Stimulated activated CD8-positive, alpha-beta memory T cell treated with anti-CD3 and anti-CD28 coated beads, Interleukin-7, amount 100 ng/mL, for 4 hours (primary cell): Measurements from ENCODE around the gene KCNMA1.

Experiments used
- DNase-seq, 2 donors: peaks; one replicate each; pipeline ENCODE4 v3.0.0-alpha.2; 2020; ENCODE audit warnings: low read depth in 2 of 2

Gene KCNMA1

DNA sequence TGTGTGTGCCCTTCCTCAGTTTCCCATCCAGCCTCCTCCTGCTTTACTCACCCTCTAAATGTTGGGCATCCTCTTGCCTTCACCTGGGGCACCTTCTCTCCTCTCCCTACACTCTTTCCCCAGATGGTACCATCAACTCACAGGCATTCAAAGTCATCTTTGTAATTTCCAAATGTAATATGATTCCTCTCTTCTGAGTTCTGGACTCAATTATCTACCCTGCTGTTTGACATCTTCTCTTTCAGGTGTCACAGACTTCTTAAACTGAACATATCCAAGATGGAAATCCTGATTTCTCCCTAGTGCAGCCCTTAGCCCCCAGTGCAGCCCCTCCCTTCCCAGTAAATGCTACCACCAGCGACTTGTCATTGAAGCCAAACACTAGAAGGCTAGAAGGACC is 422.8 kb downstream of the KCNMA1 start:
- no peak for DNase-seq

DNA sequence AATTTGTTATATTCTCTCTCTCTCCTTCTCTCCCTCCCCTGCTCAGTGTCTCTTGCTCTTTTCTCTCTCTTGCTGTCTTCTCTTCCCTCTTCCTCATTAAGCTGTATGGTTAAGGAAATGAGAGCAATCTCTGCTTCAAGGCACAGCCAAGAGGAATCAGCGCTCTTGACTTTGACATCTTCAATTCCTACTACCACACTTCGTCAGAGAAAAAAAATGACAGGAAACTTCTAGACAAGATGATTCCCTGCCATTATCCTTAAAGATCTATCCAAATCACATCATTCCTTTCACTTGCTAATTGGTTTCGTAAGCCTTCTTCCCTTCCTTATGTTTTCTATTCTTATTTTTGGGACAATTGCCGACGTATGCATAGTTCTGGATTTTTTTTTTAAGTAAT is 425.0 kb downstream of the KCNMA1 start:
- DNase-seq: no peak

DNA sequence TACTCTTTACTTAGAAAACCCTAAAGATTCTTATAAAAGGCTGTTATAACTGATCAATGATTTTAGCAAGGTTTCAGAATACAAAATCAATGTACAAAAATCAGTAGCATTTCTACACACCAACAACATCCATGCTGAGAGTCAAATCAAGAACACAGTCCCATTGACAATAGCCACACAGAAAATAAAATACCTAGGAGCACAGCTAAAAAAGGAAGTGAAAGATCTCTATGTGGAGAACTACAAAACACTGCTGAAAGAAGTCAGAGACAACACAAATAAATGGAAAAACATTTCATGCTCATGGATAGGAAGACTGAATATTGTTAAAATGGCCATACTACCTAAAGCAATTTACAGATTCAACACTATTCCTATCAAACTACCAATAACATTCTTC is 427.0 kb downstream of the KCNMA1 start:
- DNase-seq: no peak

DNA sequence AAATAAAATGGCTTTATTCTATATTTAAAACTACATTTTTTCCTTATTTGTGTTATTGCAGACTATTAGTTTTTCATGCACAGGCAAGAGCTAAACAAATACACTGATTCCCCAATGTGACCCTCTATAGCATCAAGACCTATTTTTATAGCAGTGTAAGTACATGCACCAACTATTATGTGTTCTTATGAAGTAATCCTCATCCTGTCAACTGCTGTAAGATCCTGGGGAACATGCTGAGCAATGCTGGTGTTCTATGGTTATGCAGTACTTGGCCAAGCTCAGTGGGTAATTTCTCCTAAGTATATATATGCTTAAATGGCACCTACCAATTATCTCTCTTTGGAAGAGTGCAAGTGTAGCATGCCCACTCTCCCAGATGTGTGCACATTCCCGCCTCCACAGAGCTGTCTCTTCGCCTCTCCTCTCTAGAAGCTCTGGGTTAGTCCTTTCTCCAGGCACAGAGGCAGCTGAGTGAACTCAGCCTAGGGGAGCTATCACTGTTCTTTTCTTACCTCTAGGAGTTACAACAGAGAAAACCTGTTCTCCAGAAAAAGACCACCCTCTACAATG is 428.8 kb downstream of the KCNMA1 start:
- DNase-seq: no peak

DNA sequence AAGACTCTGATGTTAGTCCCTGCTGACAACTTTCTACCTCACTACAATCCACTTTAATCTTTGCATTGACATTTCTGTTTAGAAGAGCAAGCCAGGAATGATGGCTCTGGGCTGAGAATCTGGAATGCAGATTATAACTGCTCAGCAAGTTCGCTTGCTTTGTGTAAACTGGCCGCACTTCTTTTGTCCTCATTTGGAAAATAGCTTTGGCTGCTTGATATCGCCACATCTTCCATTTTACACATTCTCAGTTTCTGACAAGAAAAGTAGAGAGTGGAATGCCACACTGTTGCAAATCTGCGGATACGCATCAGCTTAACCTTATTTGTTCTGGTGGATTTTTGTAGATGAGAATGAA is 429.8 kb downstream of the KCNMA1 start:
- DNase-seq: no peak

DNA sequence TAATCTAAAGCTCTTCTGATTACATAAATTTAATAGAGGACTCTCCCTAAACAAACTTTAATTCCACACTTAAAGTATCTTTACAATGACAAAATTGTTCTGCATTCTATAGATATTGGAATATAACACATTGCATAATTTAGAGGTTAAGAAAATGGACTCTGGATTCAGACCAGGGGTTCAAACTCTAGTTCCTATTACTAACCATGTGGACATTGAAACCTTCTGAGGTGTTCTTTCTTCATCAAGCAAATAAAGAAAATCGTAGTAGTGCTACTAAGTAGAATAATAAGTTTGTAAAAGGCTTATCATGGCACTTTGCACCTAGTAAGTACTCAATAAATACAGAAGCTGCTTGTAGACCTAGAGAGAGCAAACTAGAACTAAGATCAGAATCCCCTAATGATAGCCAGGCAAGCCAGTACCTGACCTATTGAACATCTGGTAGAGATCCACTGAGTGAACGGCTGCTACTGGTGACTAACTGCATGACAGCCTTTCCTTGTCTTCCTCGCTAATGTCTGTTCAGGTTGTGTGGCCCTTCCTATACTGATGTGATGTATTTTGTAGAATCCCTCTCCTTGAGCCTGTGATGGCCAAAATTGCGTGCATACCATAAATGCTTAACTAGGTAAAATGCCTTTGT is 430.3 kb downstream of the KCNMA1 start:
- DNase-seq: no peak

DNA sequence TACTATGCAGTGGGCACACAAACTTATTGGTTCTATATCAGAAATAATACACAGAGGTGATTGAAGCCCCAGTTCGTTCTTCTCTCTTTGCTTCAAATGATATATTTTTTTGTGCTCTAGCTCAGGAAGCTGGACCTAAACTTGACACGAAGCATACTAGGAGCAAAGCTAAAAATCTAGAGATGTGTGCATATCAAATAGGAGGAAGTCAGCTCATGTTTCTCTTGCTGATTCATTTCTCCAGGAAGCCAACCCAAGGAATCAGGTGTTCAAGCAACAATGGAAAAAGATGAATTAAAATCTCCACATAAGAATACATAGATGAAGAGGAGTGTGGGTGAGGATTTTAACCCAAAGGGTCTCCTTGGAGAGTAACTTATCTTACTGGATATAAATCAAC is 432.5 kb downstream of the KCNMA1 start:
- DNase-seq: no peak

DNA sequence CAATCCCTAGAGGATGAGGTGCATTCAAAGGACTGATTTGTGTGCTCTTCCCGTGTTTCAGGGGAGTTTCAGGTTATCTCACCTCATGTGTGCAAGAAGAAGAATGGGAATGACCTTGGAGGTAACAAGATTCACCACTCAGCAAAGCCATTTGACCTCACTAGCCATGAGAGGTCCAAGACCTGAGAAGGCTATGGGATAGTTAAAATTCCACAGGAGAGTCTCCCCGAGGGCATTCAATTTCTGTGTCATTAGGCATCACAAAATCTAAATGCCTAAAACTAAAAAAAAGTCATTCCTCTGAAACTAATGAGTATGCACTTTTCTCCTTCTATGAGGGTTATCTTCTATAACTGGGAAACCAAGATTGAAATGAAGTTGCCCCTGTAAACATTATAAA is 433.4 kb downstream of the KCNMA1 start:
- DNase-seq: no peak

DNA sequence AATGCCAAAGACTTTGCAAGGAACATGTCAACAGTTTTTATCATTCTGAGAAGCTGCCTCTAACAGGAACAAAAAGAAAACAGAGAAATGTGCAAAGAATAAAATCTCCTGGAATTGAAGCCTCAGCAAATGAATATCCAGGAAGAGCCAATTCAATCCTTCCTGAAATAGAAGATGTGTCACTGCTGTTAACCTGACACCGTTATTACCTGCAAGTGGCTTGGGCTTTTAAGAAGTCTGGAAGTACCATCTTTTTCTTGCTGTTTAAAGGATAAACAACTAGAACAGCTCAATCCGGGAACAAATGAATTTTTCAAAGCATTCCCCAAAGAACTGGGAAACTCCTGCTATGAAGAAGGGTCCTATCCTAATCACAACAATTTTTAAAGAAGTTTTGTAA is 434.8 kb downstream of the KCNMA1 start:
- no peak for DNase-seq

DNA sequence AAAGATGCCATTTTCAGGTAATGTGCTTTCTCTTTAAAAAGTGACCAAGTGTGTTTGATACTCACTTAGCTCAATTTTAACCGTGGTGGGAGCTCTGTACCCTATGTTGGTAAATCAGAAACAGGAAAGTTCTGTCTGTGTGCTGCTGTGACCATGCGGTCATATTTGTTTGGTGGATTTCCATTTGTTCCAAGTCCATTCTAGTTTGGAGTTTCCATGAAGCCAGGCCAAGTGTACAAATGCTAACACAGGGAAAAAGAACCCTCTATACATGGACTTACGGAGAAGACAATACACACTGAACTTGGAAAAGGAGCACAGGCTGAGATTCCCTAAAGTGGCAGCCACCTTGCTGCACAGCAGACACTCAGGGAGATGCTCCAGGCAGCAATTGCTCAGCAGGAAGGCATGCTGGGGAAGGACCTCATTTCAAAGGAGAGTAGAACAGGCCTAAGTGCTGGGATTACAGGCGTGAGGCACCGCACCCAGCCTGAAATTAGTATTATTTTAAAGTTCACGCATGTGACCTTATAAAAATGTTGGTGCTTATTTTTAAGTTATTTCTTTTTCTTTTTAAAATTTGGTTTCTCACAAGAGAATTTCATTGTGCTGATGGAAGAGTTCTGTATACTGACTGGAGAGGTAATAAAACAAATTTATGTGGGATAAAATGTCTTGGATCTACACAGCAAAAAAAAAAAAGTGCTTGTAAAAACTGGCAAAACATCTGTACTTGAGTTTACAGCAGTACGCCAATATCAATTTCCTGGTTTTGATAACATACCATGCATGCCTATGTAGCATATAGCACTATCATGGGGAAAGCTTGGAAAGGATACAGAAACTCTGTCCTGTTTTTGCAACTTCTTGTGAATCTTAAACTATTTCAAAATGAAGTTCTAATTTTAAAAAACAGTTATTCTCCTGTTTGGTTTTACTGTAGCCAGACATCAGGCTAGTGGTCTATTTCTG is 436.2 kb downstream of the KCNMA1 start:
- DNase-seq: no peak

DNA sequence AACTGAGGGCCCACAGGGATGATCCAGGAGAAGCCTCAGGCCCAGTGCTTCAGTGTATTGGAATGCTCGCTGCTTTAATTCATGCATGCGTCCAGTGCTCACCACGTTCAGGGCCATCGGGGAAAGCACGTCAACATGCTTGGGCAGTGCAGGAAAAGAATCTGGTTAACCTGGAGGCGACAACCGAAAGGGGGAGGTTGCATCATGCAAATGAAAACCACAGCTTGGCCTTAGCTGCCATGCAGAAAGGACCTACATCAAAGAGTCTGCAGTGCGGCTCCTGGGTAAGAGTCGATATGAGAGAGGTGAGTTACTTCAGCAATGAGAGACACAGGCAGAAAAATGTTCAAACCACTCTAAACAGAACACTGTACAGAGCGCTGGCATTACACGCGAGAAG is 440.1 kb downstream of the KCNMA1 start:
- no peak for DNase-seq

DNA sequence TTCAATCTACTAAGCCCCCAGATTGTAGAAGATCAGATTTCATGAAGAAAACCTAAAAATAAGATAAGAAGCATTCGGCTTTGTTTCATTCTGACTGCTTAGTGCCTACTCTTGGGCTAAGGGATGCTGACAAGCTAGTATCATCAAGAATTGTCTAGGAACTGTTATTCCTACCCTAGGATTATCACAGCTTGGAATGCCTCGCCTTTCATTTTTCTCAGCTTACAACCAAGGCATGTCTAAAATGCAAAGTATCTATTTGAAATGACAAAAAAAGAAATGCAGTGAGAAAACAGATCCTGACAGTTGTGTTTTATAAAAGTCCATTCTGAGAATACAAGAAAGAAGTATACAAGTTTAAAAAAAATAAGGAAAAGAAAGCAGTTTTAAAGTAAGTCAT is 441.0 kb downstream of the KCNMA1 start:
- no peak for DNase-seq

DNA sequence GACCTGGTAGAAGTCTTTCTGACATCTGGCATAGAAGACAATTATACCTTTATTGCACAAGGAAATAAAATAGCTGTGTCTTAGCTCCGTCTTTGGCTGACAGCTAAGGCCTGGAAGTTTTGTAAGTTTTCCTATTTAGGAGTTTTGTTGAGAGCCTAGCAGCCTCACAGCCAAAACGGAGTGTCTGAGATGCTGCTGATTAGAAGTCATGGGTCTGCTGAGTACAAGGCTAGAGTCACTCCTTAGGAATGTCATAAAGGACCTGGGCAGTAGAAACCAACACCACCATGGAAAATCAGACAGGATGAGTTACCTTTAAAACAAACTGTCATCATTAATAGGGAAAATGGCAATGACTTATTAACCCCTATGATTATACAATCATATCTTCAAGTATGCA is 442.5 kb downstream of the KCNMA1 start:
- no peak for DNase-seq

DNA sequence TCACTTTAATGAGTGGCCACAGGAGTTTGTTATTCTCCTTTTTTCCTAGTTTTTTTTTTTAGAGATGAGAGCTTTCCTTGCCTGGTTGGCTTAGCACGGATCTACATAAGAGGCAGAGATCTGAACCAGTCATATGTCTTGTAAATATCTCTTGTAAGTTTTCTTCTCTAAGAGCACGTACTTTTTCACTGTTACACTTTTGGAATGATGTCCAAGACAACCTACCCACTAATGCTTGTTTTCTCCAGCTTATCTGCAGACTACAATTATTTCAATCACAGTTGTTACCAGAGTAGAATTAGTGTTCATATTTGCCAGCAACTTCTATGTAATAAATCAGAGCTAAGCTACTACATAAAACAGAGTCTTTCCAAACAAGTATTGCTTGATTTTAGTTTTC is 444.6 kb downstream of the KCNMA1 start:
- no peak for DNase-seq

DNA sequence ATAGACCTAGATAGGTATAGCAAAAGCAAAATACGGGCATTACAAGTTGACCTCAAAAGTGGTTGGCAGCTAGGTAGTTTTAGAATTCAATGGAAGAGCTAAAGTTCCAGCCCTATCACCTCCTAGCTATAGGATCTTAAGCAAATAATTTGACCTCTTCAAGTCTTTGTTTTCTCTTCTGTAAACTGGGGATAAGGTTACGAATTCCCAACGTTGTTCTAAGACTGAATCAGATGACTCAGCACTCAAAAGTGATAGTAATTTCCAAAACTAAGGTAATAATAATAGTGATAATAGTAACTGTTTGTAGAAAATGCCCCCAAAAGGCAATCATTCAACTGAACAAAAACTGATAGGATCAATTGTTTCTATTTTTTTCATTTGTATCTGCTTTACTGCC is 445.2 kb downstream of the KCNMA1 start:
- DNase-seq: no peak

DNA sequence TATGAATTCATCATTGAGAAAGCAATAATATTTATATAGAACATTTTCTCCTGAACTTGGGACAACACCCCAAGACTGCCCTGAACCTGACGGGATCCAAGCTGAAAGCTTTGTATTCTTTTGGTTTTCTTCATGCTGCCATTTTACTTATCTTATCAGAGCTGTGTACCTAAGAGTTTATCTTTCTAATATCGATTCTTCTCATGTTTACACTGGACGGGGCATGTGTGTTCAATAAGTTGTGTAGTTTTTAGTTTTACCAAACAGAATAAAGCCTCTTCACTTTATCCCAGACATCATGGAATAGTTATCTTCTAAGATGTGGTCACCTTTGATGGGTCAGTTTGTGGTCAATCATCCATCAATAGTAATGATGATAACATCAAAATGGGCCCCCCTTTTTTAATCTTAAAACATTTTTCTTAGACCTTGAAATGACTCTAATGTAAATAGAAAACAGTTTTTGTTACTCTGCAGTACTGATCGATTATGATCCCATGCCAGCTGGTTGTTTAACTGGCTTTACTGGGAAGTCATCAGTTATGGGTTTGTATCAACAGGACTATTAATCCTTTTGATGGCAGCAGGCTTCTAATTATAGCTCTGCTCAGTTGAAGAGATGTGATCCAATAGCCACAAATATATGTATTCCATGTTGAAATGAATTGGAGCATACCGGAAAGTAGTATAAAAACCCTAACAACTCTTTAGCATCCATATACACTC is 446.1 kb downstream of the KCNMA1 start:
- DNase-seq: no peak

DNA sequence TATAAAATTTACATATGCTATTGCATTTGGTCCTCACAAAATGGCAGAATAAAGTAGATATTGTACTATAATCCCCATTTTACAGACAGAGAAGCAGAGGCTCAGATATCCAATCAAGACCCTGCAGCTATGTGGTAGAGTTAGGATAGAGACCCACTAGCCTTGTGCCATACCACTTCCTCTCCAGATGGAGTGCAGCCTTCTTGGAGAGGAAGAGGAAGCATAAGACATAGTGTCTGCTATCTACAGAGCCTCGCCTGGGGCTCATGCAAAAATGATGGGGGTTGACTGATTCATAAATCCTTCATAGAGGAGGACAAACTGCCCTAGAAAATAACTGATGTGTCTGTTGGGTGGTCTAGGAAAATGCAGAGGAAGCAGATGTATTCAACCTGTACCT is 447.3 kb downstream of the KCNMA1 start:
- no peak for DNase-seq

DNA sequence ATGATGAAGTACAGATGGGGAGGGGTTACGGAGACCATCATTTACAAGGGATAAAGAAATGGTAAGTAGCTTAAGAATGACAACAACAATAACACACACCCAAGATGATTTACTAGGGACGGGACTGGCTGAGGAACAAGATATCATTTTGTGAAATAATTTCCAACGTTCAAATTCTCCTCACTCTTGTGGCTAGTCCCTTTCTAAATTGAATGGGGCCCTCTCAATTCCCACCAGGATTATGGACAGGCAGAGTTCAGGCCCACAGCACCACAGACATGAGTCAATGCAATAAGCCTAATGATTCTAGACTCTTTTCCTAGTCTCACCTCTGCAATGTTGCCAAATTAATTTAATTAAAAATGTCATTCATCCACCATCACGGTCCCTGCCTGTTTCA is 448.1 kb downstream of the KCNMA1 start:
- no peak for DNase-seq

DNA sequence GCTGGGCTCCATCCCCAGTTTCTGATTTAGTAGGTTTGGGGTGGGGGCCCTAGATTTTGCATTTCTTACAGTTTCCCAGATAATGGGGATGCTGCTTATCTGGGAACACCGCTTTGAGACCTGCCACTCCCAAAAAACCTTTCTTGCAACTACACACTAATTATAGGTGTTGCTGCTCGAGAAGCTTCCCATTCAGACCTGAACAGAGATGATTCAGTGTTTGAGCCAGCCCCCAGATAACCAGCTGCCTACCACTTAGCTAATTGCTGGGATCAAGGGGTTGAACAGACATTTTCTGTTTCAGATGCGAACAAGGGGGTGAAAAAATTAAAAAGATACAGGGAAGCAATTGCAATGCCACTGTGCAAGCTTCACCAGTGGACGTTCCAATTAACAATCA is 448.5 kb downstream of the KCNMA1 start:
- DNase-seq: no peak

DNA sequence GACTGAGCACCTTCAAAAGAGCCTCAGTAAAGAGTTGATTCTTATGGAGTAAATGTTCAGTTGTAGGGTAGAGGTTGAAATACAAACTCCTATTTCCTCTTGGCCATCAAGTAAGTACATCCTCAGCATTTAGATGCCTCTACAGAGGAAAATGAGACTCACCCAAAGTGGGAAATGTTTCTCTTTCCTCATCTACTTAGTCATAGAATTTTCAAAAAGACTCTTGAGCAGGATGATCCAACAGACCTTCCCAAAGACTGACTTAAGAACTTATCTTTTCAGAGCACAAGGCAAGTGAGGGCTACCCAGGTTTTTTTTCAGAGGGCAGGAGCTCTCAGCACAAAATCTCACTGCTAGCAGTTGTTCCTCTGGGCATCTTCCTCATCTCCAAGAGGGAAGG is 449.1 kb downstream of the KCNMA1 start:
- DNase-seq: no peak

DNA sequence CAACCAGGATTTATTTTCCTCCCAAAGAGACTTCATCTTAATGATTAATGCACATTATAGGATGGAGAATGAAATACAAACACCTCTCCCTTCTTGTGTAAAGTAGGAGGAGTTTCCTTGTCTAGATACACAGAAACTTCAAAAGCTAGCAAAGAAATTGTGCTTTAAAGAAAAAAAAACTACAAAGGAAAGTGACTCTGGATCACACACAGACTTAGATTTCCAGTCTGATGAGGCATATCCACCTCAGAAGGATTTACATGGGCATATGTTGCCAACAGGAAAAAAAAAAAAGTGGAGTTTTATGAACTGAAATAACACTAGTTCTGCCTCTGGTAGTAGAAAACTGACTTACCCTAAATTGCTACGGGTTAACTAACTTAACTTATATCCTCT is 449.6 kb downstream of the KCNMA1 start:
- no peak for DNase-seq

DNA sequence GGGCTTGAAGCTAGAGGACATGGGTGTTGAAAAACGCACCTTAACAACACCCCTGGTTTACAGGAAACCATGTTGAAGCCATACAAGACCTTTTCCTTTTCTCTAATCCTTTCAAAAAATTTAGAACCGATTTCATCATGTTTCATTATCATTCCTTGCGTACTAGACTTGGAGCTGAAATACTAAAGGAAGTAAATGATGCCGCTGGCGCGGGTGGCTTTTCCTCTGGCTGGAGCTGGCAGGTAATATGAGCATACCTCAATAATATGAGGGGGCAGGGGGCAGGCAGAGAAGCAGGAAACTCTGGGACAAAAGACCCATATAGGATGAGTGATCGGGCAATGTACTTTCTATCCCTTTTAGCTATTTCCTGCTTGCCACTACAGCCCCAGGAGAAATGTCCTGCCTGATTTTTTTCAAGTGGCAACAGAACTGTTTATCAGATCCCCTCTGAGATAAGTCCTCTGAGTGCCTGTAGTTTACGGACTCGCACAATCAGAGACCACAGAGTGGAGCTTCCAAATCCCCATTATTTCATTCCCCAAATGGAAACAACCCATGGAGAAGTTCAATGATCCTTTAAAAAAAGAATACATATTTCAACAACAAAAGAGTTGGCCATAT is 450.1 kb downstream of the KCNMA1 start:
- DNase-seq: no peak
